Osteoblast (primary cell): ENCODE measurements around the gene TGDS. TPM values are rescaled to one million over a fixed set of nuclear protein-coding genes. Genes with fewer than 3 reads are reported as not detected.

Experiments
- DNase-seq: peaks from one replicate; pipeline ENCODE4 v3.0.0; 2011; ENCODE audit warnings: low spot score, mixed read lengths; ENCODE audit not compliant: insufficient read length; ENCODE audit errors: missing footprints
- H2AFZ ChIP-seq: 2 replicates; pipeline ENCODE4 v1.6.0; 2011; ENCODE audit warnings: mild to moderate bottlenecking, low read length
- H3K27ac ChIP-seq: 2 replicates; pipeline ENCODE4 v1.5.1; 2011; ENCODE audit warnings: mild to moderate bottlenecking, low read depth, low read length, moderate library complexity
- H3K27me3 ChIP-seq: 2 replicates; pipeline ENCODE4 v1.6.0; 2012; ENCODE audit warnings: mild to moderate bottlenecking, control low read depth, inconsistent platforms, low read length, moderate library complexity; ENCODE audit not compliant: insufficient read depth
- H3K36me3 ChIP-seq: 2 replicates; pipeline ENCODE4 v1.5.1; 2011; ENCODE audit warnings: mild to moderate bottlenecking, low read length, control low read depth, moderate library complexity; ENCODE audit not compliant: insufficient read depth
- H3K4me1 ChIP-seq: 2 replicates; pipeline ENCODE4 v1.5.1; 2011; ENCODE audit warnings: mild to moderate bottlenecking, low read length, control low read depth, moderate library complexity; ENCODE audit not compliant: insufficient read depth
- H3K4me2 ChIP-seq: 2 replicates; pipeline ENCODE4 v1.6.0; 2011; ENCODE audit warnings: mild to moderate bottlenecking, low read length; ENCODE audit not compliant: insufficient read depth
- H3K4me3 ChIP-seq: fragments of 200-600 bp; sonication (generic); 3 replicates; pipeline ENCODE4 v1.5.1; 2012; ENCODE audit warnings: mild to moderate bottlenecking, low read length, inconsistent platforms; ENCODE audit not compliant: insufficient read depth
- H3K79me2 ChIP-seq: 2 replicates; pipeline ENCODE4 v1.6.0; 2012; ENCODE audit warnings: mild to moderate bottlenecking, low read length, control low read depth, inconsistent platforms; ENCODE audit not compliant: insufficient read depth
- H3K9me3 ChIP-seq: 2 replicates; pipeline ENCODE4 v1.5.1; 2011; ENCODE audit warnings: low read depth, low read length, control low read depth
- H4K20me1 ChIP-seq: 2 replicates; pipeline ENCODE4 v1.6.0; 2012; ENCODE audit warnings: mild to moderate bottlenecking, low read length, control low read depth; ENCODE audit not compliant: insufficient read depth
- CTCF ChIP-seq: IDR thresholded peaks from 2 replicates; pipeline ENCODE4 v1.5.1; 2011; ENCODE audit warnings: mild to moderate bottlenecking, low read depth, low read length, moderate library complexity; ENCODE audit errors: extremely low read depth
- total RNA-seq: library from RNA; depleted of rRNA; stranded (reverse); fragments of >200 nt; gene quantifications from 2 replicates; pipeline ENCODE4 v1.2.3, GENCODE V29; 2012

TGDS gene
- total RNA-seq, 1 donor: 11.9 TPM

- H3K27ac ChIP-seq: peak overlapping the region; percentile 90
- no peaks in the 10 kb centered on the region for H3K36me3 ChIP-seq
- TF ChIP-seq CTCF: no peak
Observed at GRCh38 chr13:94549232-94550061, 46.5 kb downstream of the TGDS start.

DNA sequence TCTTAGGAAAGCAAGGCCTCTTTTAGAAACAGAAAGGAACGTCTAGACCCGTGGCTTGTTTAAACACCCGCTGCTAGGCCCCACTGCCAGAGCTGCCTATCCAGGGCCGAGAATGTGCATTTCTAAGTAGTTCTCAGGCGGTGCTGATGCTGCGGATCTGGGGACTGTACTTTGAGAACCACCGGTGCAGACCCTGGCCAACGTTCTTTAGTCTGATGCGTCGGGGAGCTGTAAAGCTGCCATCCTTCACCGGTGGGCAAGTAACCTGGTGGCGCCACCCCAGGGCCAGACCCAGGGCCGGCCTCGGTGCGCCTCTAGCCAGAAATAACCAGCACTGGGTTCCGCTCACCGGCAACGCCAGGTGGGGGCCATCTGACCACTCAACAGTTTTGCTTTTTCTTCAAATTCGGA is 47.1 kb downstream of the TGDS start:
- Histone ChIP-seq H2AFZ (peak overlapping the region; percentile 100), H3K4me2 (peak overlapping the region; percentile 89), H3K9me3 (no peaks in the 10 kb centered on the region), H3K36me3 (no peaks in the 10 kb centered on the region), H3K27me3 (no peaks in the 10 kb centered on the region), H3K4me1 (peaks cover 6% of the 10 kb centered on the region), H3K27ac (peak overlapping the region; percentile 90), H3K79me2 (no peaks in the 10 kb centered on the region), H4K20me1 (no peaks in the 10 kb centered on the region), H3K4me3 (peak overlapping the region; percentile 91)
- no peak for TF ChIP-seq CTCF
- DNase-seq: peak; percentile 36

More at GRCh38 chr13:94549232-94550061, 46.5 kb downstream of the TGDS start:
- H3K79me2 ChIP-seq: no peaks in the 10 kb centered on the region
- H3K4me2 ChIP-seq: peak overlapping the region; percentile 89
- no peaks in the 10 kb centered on the region for H4K20me1 ChIP-seq
- peak overlapping the region; percentile 100 for H2AFZ ChIP-seq
- peak; percentile 97 for DNase-seq
- peak overlapping the region; percentile 91 for H3K4me3 ChIP-seq
- no peaks in the 10 kb centered on the region for H3K9me3 ChIP-seq
- no peaks in the 10 kb centered on the region for H3K27me3 ChIP-seq
- peaks cover 6% of the 10 kb centered on the region for H3K4me1 ChIP-seq

- Histone ChIP-seq H2AFZ (peak overlapping the region; percentile 100), H3K4me1 (peaks cover 6% of the 10 kb centered on the region), H3K4me3 (peak overlapping the region; percentile 91), H3K4me2 (peak overlapping the region; percentile 89), H3K27ac (peak overlapping the region; percentile 90), H3K27me3 (no peaks in the 10 kb centered on the region), H3K9me3 (no peaks in the 10 kb centered on the region), H3K79me2 (no peaks in the 10 kb centered on the region), H4K20me1 (no peaks in the 10 kb centered on the region), H3K36me3 (no peaks in the 10 kb centered on the region)
- TF ChIP-seq CTCF: no peak
- DNase-seq: peak; percentile 69
Observed at GRCh38 chr13:94548382-94548781, 47.6 kb downstream of the TGDS start.

- no peak overlapping the region for H2AFZ ChIP-seq
- no peaks in the 10 kb centered on the region for H4K20me1 ChIP-seq
- H3K9me3 ChIP-seq: no peaks in the 10 kb centered on the region
- no peaks in the 10 kb centered on the region for H3K36me3 ChIP-seq
- no peak overlapping the region for H3K27ac ChIP-seq
- DNase-seq: no peak
- H3K79me2 ChIP-seq: no peaks in the 10 kb centered on the region
- no peak for TF ChIP-seq CTCF
- no peaks in the 10 kb centered on the region for H3K27me3 ChIP-seq
- no peak overlapping the region for H3K4me3 ChIP-seq
- H3K4me2 ChIP-seq: no peak overlapping the region
- peaks cover 6% of the 10 kb centered on the region for H3K4me1 ChIP-seq
Observed at GRCh38 chr13:94546061-94546839, 49.7 kb downstream of the TGDS start.
